Breast epithelium (tissue), 4 donors: Measurements from ENCODE around the gene TUBA4B. TPM values are rescaled to one million over a fixed set of nuclear protein-coding genes. Genes with fewer than 3 reads are reported as not detected.

Experiments used
- DNase-seq, 2 donors: peaks; one replicate each; pipeline ENCODE4 v3.0.0-alpha.2; 2019; ENCODE audit warnings: low spot score in 2 of 2
- H3K27ac ChIP-seq, 2 donors: fragments of 200-600 bp; sonication (generic) in 1 of 2; one replicate each; pipeline ENCODE4 v1.5.1; 2016 to 2019; ENCODE audit warnings: mild to moderate bottlenecking in 1 of 2
- H3K27me3 ChIP-seq, 2 donors: fragments of 200-600 bp; sonication (generic) in 1 of 2; one replicate each; pipeline versions ENCODE4 v1.5.1 to v1.6.0; 2017 to 2019; ENCODE audit warnings: control low read depth in 1 of 2, mild to moderate bottlenecking in 1 of 2
- H3K36me3 ChIP-seq: fragments of 200-600 bp; one replicate; pipeline ENCODE4 v1.5.1; 2019
- H3K4me1 ChIP-seq, 2 donors: fragments of 200-600 bp; sonication (generic); one replicate each; pipeline ENCODE4 v1.5.1; 2016 to 2019; ENCODE audit warnings: control low read depth in 1 of 2
- H3K4me3 ChIP-seq, 3 donors: fragments of 200-600 bp; sonication (generic); 1 replicate in 2 of 3; 2 replicates in 1 of 3; pipeline ENCODE4 v1.5.1; 2016 to 2019; ENCODE audit warnings: mild to moderate bottlenecking in 3 of 3, moderate library complexity in 2 of 3
- H3K9me3 ChIP-seq, 2 donors: fragments of 200-600 bp; sonication (generic) in 1 of 2; one replicate each; pipeline ENCODE4 v1.5.1; 2016 to 2019; ENCODE audit warnings: control low read depth in 1 of 2
- CTCF ChIP-seq, 3 donors: fragments of 450-650 bp; IDR thresholded peaks; one replicate each; pipeline ENCODE4 v1.5.1; 2016 to 2017; ENCODE audit warnings: antibody characterized with exemption in 3 of 3, mild to moderate bottlenecking in 3 of 3, moderate library complexity in 3 of 3
- POLR2A ChIP-seq: fragments of 450-650 bp; IDR thresholded peaks from one replicate; pipeline ENCODE4 v1.6.1; 2016; ENCODE audit warnings: antibody characterized with exemption, mild to moderate bottlenecking, moderate library complexity
- POLR2AphosphoS5 ChIP-seq, 3 donors: sonication (generic); formaldehyde crosslinking; IDR thresholded peaks; one replicate each; pipeline ENCODE4 v1.6.1; 2017; ENCODE audit warnings: antibody characterized with exemption in 3 of 3
- intact Hi-C: fragments of 100-400 bp; cut with DNase I; formaldehyde crosslinking; loops from one replicate; pipeline ENCODE4 v1.15.1; 2023; ENCODE audit warnings: low total_unique reads
- total RNA-seq, 3 donors: library from RNA; depleted of rRNA; stranded (reverse); fragments of >200 nt; gene quantifications; one replicate each; pipeline ENCODE4 v1.1.0, GENCODE V29; 2016

Gene TUBA4B
- under 1 TPM in 1 of 3 donors, not detected in 2; 0.16 TPM for total RNA-seq

GRCh38 chr2:219252900-219253752 lies at the start of gene TUBA4B:
Gene TUBA4B (plus strand): TSS chr2:219253243. CDS start chr2:219253408, 165 bp downstream.
- Histone ChIP-seq H3K4me3 (peak within 1 kb of the TSS; percentile 55 to 76 (median 69)), H3K9me3 (no peaks in the 10 kb centered on the region), H3K27me3 (no peaks in the 10 kb centered on the region), H3K4me1 (peaks cover 17 to 18% of the 10 kb centered on the region in 2 donors), H3K36me3 (no peaks in the 10 kb centered on the region), H3K27ac (peak within 1 kb of the TSS; percentile 93 to 98)
- no peak for TF ChIP-seq POLR2A
- TF ChIP-seq CTCF (IDR thresholded peaks at IDR 0.05) = no peak
- TF ChIP-seq POLR2AphosphoS5 (IDR thresholded peaks at IDR 0.05) = no peak
- DNase-seq = no peak
- intact Hi-C loops = no loop called here

GRCh38 chr2:219204425-219205164 lies 48.4 kb upstream of the TUBA4B start:
- no peak overlapping the region for H3K27ac ChIP-seq
- TF ChIP-seq POLR2A (no peak), POLR2AphosphoS5 (IDR thresholded peaks at IDR 0.05) (no peak), CTCF (IDR thresholded peaks at IDR 0.05) (no peak)
- H3K36me3 ChIP-seq = no peaks in the 10 kb centered on the region
- peaks cover 5 to 13% of the 10 kb centered on the region in 2 donors for H3K4me1 ChIP-seq
- no peak for DNase-seq
- intact Hi-C loops = no loop called here
- H3K4me3 ChIP-seq = no peak overlapping the region
- no peaks in the 10 kb centered on the region for H3K9me3 ChIP-seq
- H3K27me3 ChIP-seq = no peaks in the 10 kb centered on the region

- intact Hi-C loops = no loop called here
- DNase-seq = no peak
Measured at GRCh38 chr2:219205165-219205538, 47.9 kb upstream of the TUBA4B start.

GRCh38 chr2:219205981-219206327 lies 47.1 kb upstream of the TUBA4B start:
- intact Hi-C loops = no loop called here
- H3K4me1 ChIP-seq = peaks cover 5 to 13% of the 10 kb centered on the region in 2 donors
- no peaks in the 10 kb centered on the region for H3K36me3 ChIP-seq
- peak overlapping the region; percentile 70 to 73 (median 71) for H3K4me3 ChIP-seq
- no peak for DNase-seq
- H3K27me3 ChIP-seq = no peaks in the 10 kb centered on the region
- TF ChIP-seq POLR2A (no peak), CTCF (IDR thresholded peaks at IDR 0.05) (no peak)
- peak overlapping the region; percentile 91 to 97 for H3K27ac ChIP-seq
- H3K9me3 ChIP-seq = no peaks in the 10 kb centered on the region

More at GRCh38 chr2:219205165-219205538, 47.9 kb upstream of the TUBA4B start:
- TF ChIP-seq CTCF (IDR thresholded peaks at IDR 0.05) = no peak
- TF ChIP-seq POLR2AphosphoS5 (IDR thresholded peaks at IDR 0.05) = no peak
- no peak for TF ChIP-seq POLR2A
- Histone ChIP-seq H3K27ac (no peak overlapping the region), H3K36me3 (no peaks in the 10 kb centered on the region), H3K27me3 (no peaks in the 10 kb centered on the region), H3K9me3 (no peaks in the 10 kb centered on the region), H3K4me3 (no peak overlapping the region), H3K4me1 (peaks cover 5 to 13% of the 10 kb centered on the region in 2 donors)
